Measurements from ENCODE around the gene PPARG. TPM values are rescaled to one million over a fixed set of nuclear protein-coding genes. Genes with fewer than 3 reads are reported as not detected.

The PPARG gene
- total and polyA plus RNA-seq, 2 donors (not counting 3 experiments of a cell fraction or from before 2014, with no cell fraction given): 0.15 to 1.3 TPM

GRCh38 chr3:12336099-12336498, 47.2 kb downstream of the PPARG start:
- POLR2A ChIA-PET: no interaction called here
- peaks cover 2 to 4% of the 10 kb centered on the region in 2 experiments for H3K27me3 ChIP-seq (ENCODE audit: control insufficient read depth in 2 of 2, insufficient read depth in 2 of 2, low read length in 2 of 2)
- H3K79me2 ChIP-seq (ENCODE audit: control insufficient read depth, insufficient read depth, low read length): no peaks in the 10 kb centered on the region
- no peak overlapping the region for H3K4me2 ChIP-seq (ENCODE audit: insufficient read depth, low read length)
- H3K4me3 ChIP-seq (replicated peaks in 1 of 3; ENCODE audit: insufficient read depth in 1 of 3, low read depth in 1 of 3, low read length in 3 of 3): no peak overlapping the region
- no peak for DNase-seq (ENCODE audit: low read depth, low spot score)
- intact Hi-C loops (cut with micrococcal nuclease) (no loop called here), dilution Hi-C loops (cut with MboI; ENCODE audit: extremely low pct_ligation_motif_present, low sequenced_read_pairs) (no loop called here)
- CTCF ChIA-PET: interaction anchor here (0.7 to 1.6 kb wide), 4 partner anchors 12 to 144 kb away, joined by 3 to 5 read pairs (median 4); no protein-coding TSS in a partner anchor
- no TSS peak for BruUV-seq (replicated peaks)
- H3K9me3 ChIP-seq (replicated peaks; ENCODE audit: control insufficient read depth, insufficient read depth, low read length): no peaks in the 10 kb centered on the region
- H2AFZ ChIP-seq (ENCODE audit: low read depth, low read length): no peak overlapping the region
- no peaks in the 10 kb centered on the region for H3K4me1 ChIP-seq (ENCODE audit: control insufficient read depth, extremely low read depth, insufficient read depth, low read length)
- H3K27ac ChIP-seq (ENCODE audit: insufficient read depth, low read depth, low read length): no peak overlapping the region
- TF ChIP-seq JUN (IDR thresholded peaks at IDR 0.05; ENCODE audit: borderline replicate concordance, insufficient read depth, insufficient read length, low read depth) (no peak), POLR2A (IDR thresholded peaks at IDR 0.05; ENCODE audit: low read depth, low read length) (no peak), FOS (IDR thresholded peaks at IDR 0.05; ENCODE audit: borderline replicate concordance, insufficient read depth, low read length) (no peak), EZH2 (IDR thresholded peaks at IDR 0.05; ENCODE audit: borderline replicate concordance, low read depth, low read length, severe bottlenecking) (no peak), POLR2AphosphoS5 (IDR thresholded peaks at IDR 0.05; ENCODE audit: insufficient read depth, low read depth, low read length) (no peak), MAX (IDR thresholded peaks at IDR 0.05; ENCODE audit: insufficient read depth, insufficient read length) (no peak), CTCF (IDR thresholded peaks at IDR 0.05; ENCODE audit: extremely low read depth in 1 of 2, insufficient read depth in 1 of 2, low read depth in 1 of 2, low read length in 2 of 2) (no peak), MYC (IDR thresholded peaks at IDR 0.05; ENCODE audit: low read depth, low read length) (no peak), GATA2 (IDR thresholded peaks at IDR 0.05; ENCODE audit: insufficient read depth, insufficient read length, low read depth, low read length) (no peak)
- no peak overlapping the region for H3K9ac ChIP-seq (replicated peaks; ENCODE audit: extremely low read depth, insufficient read depth, low read length)
- no peaks in the 10 kb centered on the region for H3K9me1 ChIP-seq (replicated peaks; ENCODE audit: control insufficient read depth, extremely low read depth, insufficient read depth, low read length)
- FAIRE-seq: no peak
- no peaks in the 10 kb centered on the region for H3K36me3 ChIP-seq (ENCODE audit: control insufficient read depth in 2 of 2, extremely low read depth in 1 of 2, insufficient read depth in 2 of 2, low read length in 2 of 2)
- no peaks in the 10 kb centered on the region for H4K20me1 ChIP-seq (replicated peaks; ENCODE audit: control insufficient read depth, extremely low read depth, insufficient read depth, low read length)

Data from endothelial cell of umbilical vein (primary cell).